CD4-positive, alpha-beta T cell treated with Interleukin-12 subunit alpha and Interleukin-12 subunit beta, for 1 hour (primary cell): Measurements from ENCODE around the gene SMIM15.

Experiments used
- DNase-seq: peaks from one replicate; pipeline ENCODE4 v3.0.0-alpha.2; 2020

Gene SMIM15

GRCh38 chr5:61159070-61159469 lies 3.2 kb downstream of the SMIM15 start:
- no peak for DNase-seq

GRCh38 chr5:61151893-61152292 lies 10.4 kb downstream of the SMIM15 start:
- DNase-seq: no peak

- no peak for DNase-seq
These were observed 13.8 kb downstream of the SMIM15 start for GRCh38 chr5:61148515-61148914.

GRCh38 chr5:61142811-61143210 lies 19.5 kb downstream of the SMIM15 start:
- DNase-seq: no peak

- DNase-seq: no peak
These were observed 19.9 kb downstream of the SMIM15 start for GRCh38 chr5:61142391-61142790.

- no peak for DNase-seq
These were observed 20.5 kb downstream of the SMIM15 start for GRCh38 chr5:61141801-61142200.

GRCh38 chr5:61139931-61140330 lies 22.3 kb downstream of the SMIM15 start:
- DNase-seq: no peak

- no peak for DNase-seq
These were observed 23.0 kb downstream of the SMIM15 start for GRCh38 chr5:61139094-61139873.

GRCh38 chr5:61137835-61138234 lies 24.4 kb downstream of the SMIM15 start:
- no peak for DNase-seq

GRCh38 chr5:61132559-61132958 lies 29.7 kb downstream of the SMIM15 start:
- no peak for DNase-seq

- DNase-seq: no peak
These were observed 32.0 kb downstream of the SMIM15 start for GRCh38 chr5:61130289-61130688.

GRCh38 chr5:61123145-61123544 lies 39.1 kb downstream of the SMIM15 start:
- no peak for DNase-seq

- no peak for DNase-seq
These were observed 41.7 kb downstream of the SMIM15 start for GRCh38 chr5:61120534-61120933.

- DNase-seq: no peak
These were observed 43.2 kb downstream of the SMIM15 start for GRCh38 chr5:61119066-61119465.

GRCh38 chr5:61115968-61116367 lies 46.3 kb downstream of the SMIM15 start:
- no peak for DNase-seq

- no peak for DNase-seq
These were observed 47.8 kb downstream of the SMIM15 start for GRCh38 chr5:61114441-61114840.
